ENCODE results near the gene DYNC1LI1. TPM values are rescaled to one million over a fixed set of nuclear protein-coding genes. Genes with fewer than 3 reads are reported as not detected.

Gene DYNC1LI1
- total and polyA plus RNA-seq, 2 experiments from 2014 or later = 45.1 to 48.0 TPM

- ATAC-seq = no peak
- no peaks in the 10 kb centered on the region for H3K9me3 Mint-ChIP-seq
- Histone ChIP-seq H3K4me3 (no peak overlapping the region), H3K36me3 (ENCODE audit: insufficient read depth) (no peaks in the 10 kb centered on the region), H3K79me2 (replicated peaks; ENCODE audit: insufficient read depth) (peaks cover 70% of the 10 kb centered on the region), H3K4me2 (no peak overlapping the region), H4K20me1 (replicated peaks; ENCODE audit: insufficient read depth) (peaks cover 3% of the 10 kb centered on the region; the same call in 1 of the 2 replicates), H3K9me2 (ENCODE audit: insufficient read depth) (no peaks in the 10 kb centered on the region), H3F3A (replicated peaks; ENCODE audit: low read depth) (no peaks in the 10 kb centered on the region), H3K4me1 (ENCODE audit: insufficient read depth) (no peaks in the 10 kb centered on the region), H3K27me3 (ENCODE audit: insufficient read depth) (no peaks in the 10 kb centered on the region), H2AFZ (no peak overlapping the region), H3K27ac (ENCODE audit: low read depth) (no peak overlapping the region)
- no peak for DNase-seq (ENCODE audit: low spot score)
- H3K27ac Mint-ChIP-seq = no peak overlapping the region
- H3K4me3 Mint-ChIP-seq = no peak overlapping the region
- peaks cover 2% of the 10 kb centered on the region; the same call in 1 of the 3 replicates for H3K4me1 Mint-ChIP-seq
- TF ChIP-seq CREB1 (CRISPR knock-in tag; IDR thresholded peaks at IDR 0.05; ENCODE audit: low read depth) (no peak), ZNF462 (CRISPR knock-in tag; IDR thresholded peaks at IDR 0.05) (no peak), JUNB (IDR thresholded peaks at IDR 0.05; ENCODE audit: unreplicated experiment) (no peak), REST (IDR thresholded peaks at IDR 0.05; ENCODE audit: unreplicated experiment) (no peak), STAT1 (IDR thresholded peaks at IDR 0.05; ENCODE audit: unreplicated experiment) (no peak), EZH2 (IDR thresholded peaks at IDR 0.05; ENCODE audit: low read depth, unreplicated experiment) (no peak), CTCF (conservative IDR thresholded peaks at IDR 0.05; ENCODE audit: low read depth in 2 of 2) (no peak), POLR2AphosphoS5 (IDR thresholded peaks at IDR 0.05; ENCODE audit: low read depth) (no peak), ZNF114 (CRISPR knock-in tag; IDR thresholded peaks at IDR 0.05) (no peak), ETS1 (IDR thresholded peaks at IDR 0.05) (no peak), NANOG (IDR thresholded peaks at IDR 0.05; ENCODE audit: borderline replicate concordance) (no peak), ZNF331 (CRISPR knock-in tag; IDR thresholded peaks at IDR 0.05; ENCODE audit: low read depth) (no peak), EZH2phosphoT487 (IDR thresholded peaks at IDR 0.05; ENCODE audit: unreplicated experiment) (no peak)
- H3K27me3 Mint-ChIP-seq (ENCODE audit: insufficient read depth, low read depth, poor library complexity) = no peaks in the 10 kb centered on the region
- H3K36me3 Mint-ChIP-seq (ENCODE audit: low read depth) = peaks cover 6% of the 10 kb centered on the region; the same call in 2 of the 3 replicates
These were observed 75.0 kb downstream of the DYNC1LI1 start for GRCh38 chr3:32495609-32496008.

Data from GM23338 (cell line).